ENCODE measurements around the gene TENM3.

Gene TENM3

DNA sequence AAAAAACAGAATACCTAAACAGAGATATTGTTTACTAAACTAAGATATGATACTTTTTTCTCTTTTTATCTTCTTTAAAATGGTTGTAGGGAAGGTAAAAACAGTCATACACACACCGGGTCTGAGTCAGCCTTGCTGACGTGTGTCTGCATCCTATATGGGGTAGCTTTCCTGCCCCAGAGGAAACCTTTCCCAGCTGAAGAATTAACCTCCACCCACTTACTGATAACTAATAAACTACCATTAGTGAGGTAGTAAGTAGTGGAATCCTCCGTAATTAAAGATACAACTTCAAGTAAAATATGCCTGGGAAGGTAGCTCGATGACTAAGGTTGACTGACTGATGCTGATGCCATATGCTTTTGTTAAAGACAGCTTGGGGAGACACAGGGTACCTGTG, 361.8 kb downstream of the TENM3 start:
- Histone ChIP-seq H3K27ac (ENCODE audit: low read depth in 2 of 2, low read length in 2 of 2) (no peak overlapping the region), H3K27me3 (ENCODE audit: control insufficient read depth in 2 of 2, insufficient read depth in 2 of 2, low read length in 2 of 2) (peaks cover 0 to 3% of the 10 kb centered on the region in 2 donors), H3K9ac (ENCODE audit: low read depth in 1 of 2, low read length in 2 of 2) (no peak overlapping the region), H3K4me1 (ENCODE audit: control insufficient read depth in 2 of 2, insufficient read depth in 2 of 2, low read length in 2 of 2) (no peaks in the 10 kb centered on the region), H3K36me3 (ENCODE audit: control insufficient read depth in 2 of 2, insufficient read depth in 2 of 2, low read length in 2 of 2) (no peaks in the 10 kb centered on the region), H3K9me3 (ENCODE audit: control insufficient read depth in 2 of 2, low read length in 2 of 2) (no peaks in the 10 kb centered on the region), H3K4me3 (ENCODE audit: low read length in 2 of 2) (no peak overlapping the region)

DNA sequence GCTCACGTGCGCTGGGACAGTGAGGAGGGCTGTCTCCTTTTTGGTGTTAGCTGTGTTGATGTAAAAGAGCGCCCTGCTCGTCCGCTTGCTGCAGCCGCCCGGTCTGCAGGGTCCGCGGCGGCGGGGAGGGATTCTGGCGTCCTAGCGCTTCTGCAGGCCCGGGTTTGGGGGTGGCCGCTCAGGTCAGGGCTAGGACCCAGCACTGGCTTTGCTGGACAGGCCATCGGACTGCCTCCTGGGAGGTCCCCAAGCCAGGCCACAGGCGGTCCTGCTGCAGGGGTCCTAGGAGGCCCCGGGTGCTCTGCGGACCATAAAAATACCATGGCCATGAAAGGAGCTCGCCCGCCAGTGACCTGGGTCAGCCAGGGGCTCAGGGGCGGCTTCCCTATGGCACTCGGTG, 365.3 kb downstream of the TENM3 start:
- no peaks in the 10 kb centered on the region for H3K27me3 ChIP-seq (ENCODE audit: control insufficient read depth in 2 of 2, insufficient read depth in 2 of 2, low read length in 2 of 2)

DNA sequence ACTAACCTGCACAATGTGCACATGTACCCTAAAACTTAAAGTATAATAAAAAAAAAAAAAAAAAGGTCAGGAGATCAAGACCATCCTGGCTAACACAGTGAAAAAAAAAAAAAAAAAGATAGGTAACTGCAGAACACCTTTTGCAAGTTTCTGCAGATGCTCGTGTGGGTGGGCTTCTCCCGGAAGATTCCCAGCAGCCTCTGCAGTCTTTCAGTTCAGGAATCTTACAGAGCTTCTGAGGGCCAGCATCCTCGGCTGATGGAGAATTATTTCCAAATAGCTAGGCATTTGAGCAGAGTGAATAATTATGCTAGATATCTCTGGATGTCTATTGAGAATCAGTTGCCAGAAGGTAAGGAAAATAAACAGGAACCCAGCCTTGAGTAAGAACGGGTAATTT, 373.3 kb downstream of the TENM3 start:
- Histone ChIP-seq H3K27ac (ENCODE audit: low read depth in 2 of 2, low read length in 2 of 2) (no peak overlapping the region), H3K4me3 (ENCODE audit: low read length in 2 of 2) (no peak overlapping the region), H3K4me1 (ENCODE audit: control insufficient read depth in 2 of 2, insufficient read depth in 2 of 2, low read length in 2 of 2) (no peaks in the 10 kb centered on the region), H3K9ac (ENCODE audit: low read depth in 1 of 2, low read length in 2 of 2) (no peak overlapping the region), H3K27me3 (ENCODE audit: control insufficient read depth in 2 of 2, insufficient read depth in 2 of 2, low read length in 2 of 2) (no peaks in the 10 kb centered on the region), H3K36me3 (ENCODE audit: control insufficient read depth in 2 of 2, insufficient read depth in 2 of 2, low read length in 2 of 2) (no peaks in the 10 kb centered on the region), H3K9me3 (ENCODE audit: control insufficient read depth in 2 of 2, low read length in 2 of 2) (no peaks in the 10 kb centered on the region)

More for the DNA sequence above, 365.3 kb downstream of the TENM3 start:
- Histone ChIP-seq H3K4me3 (ENCODE audit: low read length in 2 of 2) (no peak overlapping the region), H3K27ac (ENCODE audit: low read depth in 2 of 2, low read length in 2 of 2) (no peak overlapping the region), H3K9me3 (ENCODE audit: control insufficient read depth in 2 of 2, low read length in 2 of 2) (no peaks in the 10 kb centered on the region), H3K9ac (ENCODE audit: low read depth in 1 of 2, low read length in 2 of 2) (no peak overlapping the region), H3K36me3 (ENCODE audit: control insufficient read depth in 2 of 2, insufficient read depth in 2 of 2, low read length in 2 of 2) (no peaks in the 10 kb centered on the region), H3K4me1 (ENCODE audit: control insufficient read depth in 2 of 2, insufficient read depth in 2 of 2, low read length in 2 of 2) (no peaks in the 10 kb centered on the region)

DNA sequence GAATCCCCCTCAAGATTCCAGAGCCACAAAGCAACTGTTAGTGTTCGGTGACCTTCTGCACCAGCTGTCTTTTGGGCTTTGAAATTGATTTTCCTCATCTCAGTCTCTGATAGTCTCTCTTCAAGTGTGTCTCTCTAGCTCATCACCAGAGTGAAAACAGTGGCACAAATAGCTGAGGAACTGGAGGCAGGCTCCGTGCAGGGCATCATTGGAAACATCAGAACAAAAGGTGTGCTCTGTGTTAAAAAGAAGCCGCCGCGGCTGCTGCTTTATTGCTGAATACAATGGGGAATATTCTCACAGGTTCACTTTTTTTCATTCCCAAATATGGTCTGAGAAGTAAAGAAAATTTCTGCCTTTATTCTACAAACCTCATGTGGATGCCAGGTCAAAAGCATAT, 376.5 kb downstream of the TENM3 start:
- Histone ChIP-seq H3K27ac (ENCODE audit: low read depth in 2 of 2, low read length in 2 of 2) (no peak overlapping the region), H3K36me3 (ENCODE audit: control insufficient read depth in 2 of 2, insufficient read depth in 2 of 2, low read length in 2 of 2) (no peaks in the 10 kb centered on the region), H3K9me3 (ENCODE audit: control insufficient read depth in 2 of 2, low read length in 2 of 2) (no peaks in the 10 kb centered on the region), H3K4me3 (ENCODE audit: low read length in 2 of 2) (no peak overlapping the region), H3K9ac (ENCODE audit: low read depth in 1 of 2, low read length in 2 of 2) (no peak overlapping the region), H3K27me3 (ENCODE audit: control insufficient read depth in 2 of 2, insufficient read depth in 2 of 2, low read length in 2 of 2) (no peaks in the 10 kb centered on the region), H3K4me1 (ENCODE audit: control insufficient read depth in 2 of 2, insufficient read depth in 2 of 2, low read length in 2 of 2) (no peaks in the 10 kb centered on the region)

DNA sequence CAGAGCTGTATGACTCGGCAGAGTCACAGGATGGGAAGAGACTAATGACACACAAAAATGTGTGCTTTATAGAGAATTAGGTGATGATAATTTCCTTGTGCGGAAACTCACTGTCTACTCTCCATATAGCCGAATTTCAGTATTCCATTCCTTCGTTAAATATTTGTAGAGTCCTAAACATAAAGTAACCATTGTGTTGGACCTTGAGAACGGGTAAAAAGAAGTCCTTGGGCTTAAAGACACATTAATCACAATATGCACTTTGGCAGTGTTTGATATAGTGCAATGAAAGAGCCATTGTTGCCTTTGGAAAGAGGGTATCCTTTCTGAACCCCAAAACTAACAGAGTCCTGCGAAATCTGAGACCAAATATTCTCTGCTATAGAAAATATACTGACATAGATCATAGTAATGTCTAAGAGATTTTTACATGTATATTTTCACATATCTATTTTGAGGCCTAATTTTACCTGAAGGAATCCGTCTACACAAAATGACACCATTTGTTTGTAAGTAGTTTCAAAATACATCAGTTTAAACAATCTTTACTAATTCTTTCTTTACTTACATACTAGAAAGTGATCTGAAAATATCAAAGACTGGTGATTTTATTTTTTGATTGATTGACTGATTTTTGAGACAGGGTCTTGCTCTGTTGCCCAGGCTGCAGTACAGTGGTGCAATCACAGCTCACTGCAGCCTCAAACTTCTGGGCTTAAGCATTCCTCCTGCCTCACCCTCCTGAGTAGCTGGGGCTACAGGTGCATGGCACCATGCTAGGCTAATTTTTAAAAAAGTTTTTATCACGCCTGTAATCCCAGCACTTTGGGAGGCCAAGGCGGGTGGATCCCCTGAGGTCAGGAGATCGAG, 377.1 kb downstream of the TENM3 start:
- H3K27ac ChIP-seq (ENCODE audit: low read depth in 2 of 2, low read length in 2 of 2), result no peak overlapping the region
- no peak overlapping the region for H3K9ac ChIP-seq (ENCODE audit: low read depth in 1 of 2, low read length in 2 of 2)
- H3K9me3 ChIP-seq (ENCODE audit: control insufficient read depth in 2 of 2, low read length in 2 of 2), result no peaks in the 10 kb centered on the region
- H3K4me3 ChIP-seq (ENCODE audit: low read length in 2 of 2), result no peak overlapping the region
- no peaks in the 10 kb centered on the region for H3K4me1 ChIP-seq (ENCODE audit: control insufficient read depth in 2 of 2, insufficient read depth in 2 of 2, low read length in 2 of 2)
- no peaks in the 10 kb centered on the region for H3K27me3 ChIP-seq (ENCODE audit: control insufficient read depth in 2 of 2, insufficient read depth in 2 of 2, low read length in 2 of 2)
- H3K36me3 ChIP-seq (ENCODE audit: control insufficient read depth in 2 of 2, insufficient read depth in 2 of 2, low read length in 2 of 2), result no peaks in the 10 kb centered on the region

DNA sequence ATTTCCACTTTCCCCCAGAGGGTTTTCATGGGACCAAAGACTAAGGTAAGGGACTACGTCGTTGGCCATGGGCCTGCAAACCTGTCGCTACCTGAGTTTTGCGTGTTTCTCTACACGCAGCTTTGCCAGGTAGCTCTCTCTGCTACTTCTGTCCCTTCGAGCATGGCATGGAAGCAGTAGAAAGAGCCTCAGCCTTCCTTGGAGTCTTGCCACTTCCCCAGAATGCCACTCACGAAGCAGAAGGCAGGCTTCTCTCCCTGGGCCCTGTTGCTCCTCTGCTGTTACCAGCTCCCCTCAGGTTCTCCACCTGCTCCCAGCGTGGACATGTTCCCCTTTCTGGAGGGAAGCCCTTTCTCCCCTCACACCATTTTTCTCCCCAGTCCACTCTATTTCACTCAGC, 381.1 kb downstream of the TENM3 start:
- Histone ChIP-seq H3K4me3 (ENCODE audit: low read length in 2 of 2) (no peak overlapping the region), H3K9ac (ENCODE audit: low read depth in 1 of 2, low read length in 2 of 2) (no peak overlapping the region), H3K9me3 (ENCODE audit: control insufficient read depth in 2 of 2, low read length in 2 of 2) (no peaks in the 10 kb centered on the region), H3K27me3 (ENCODE audit: control insufficient read depth in 2 of 2, insufficient read depth in 2 of 2, low read length in 2 of 2) (no peaks in the 10 kb centered on the region), H3K4me1 (ENCODE audit: control insufficient read depth in 2 of 2, insufficient read depth in 2 of 2, low read length in 2 of 2) (no peaks in the 10 kb centered on the region), H3K36me3 (ENCODE audit: control insufficient read depth in 2 of 2, insufficient read depth in 2 of 2, low read length in 2 of 2) (no peaks in the 10 kb centered on the region), H3K27ac (ENCODE audit: low read depth in 2 of 2, low read length in 2 of 2) (no peak overlapping the region)

DNA sequence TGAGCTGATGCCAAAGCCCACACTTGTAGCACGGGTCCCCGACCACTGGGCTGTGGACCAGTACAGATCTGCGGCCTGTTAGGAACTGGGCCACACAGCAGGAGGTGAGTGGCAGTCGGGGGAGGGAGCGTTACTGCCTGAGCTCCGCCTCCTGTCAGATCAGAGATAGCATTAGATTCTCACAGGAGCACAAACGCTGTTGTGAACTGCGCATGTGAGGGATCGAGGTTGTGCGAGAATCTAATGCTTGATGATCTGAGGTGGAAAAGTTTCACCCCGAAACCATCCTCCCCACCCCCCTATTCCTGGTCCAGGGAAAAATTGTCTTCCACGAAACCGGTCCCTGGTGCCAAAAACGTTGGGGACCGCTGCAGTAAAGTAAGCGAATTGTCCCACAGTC, 382.0 kb downstream of the TENM3 start:
- no peaks in the 10 kb centered on the region for H3K36me3 ChIP-seq (ENCODE audit: control insufficient read depth in 2 of 2, insufficient read depth in 2 of 2, low read length in 2 of 2)
- H3K4me1 ChIP-seq (ENCODE audit: control insufficient read depth in 2 of 2, insufficient read depth in 2 of 2, low read length in 2 of 2), result no peaks in the 10 kb centered on the region
- H3K9me3 ChIP-seq (ENCODE audit: control insufficient read depth in 2 of 2, low read length in 2 of 2), result no peaks in the 10 kb centered on the region
- no peak overlapping the region for H3K27ac ChIP-seq (ENCODE audit: low read depth in 2 of 2, low read length in 2 of 2)
- no peak overlapping the region for H3K9ac ChIP-seq (ENCODE audit: low read depth in 1 of 2, low read length in 2 of 2)
- no peak overlapping the region for H3K4me3 ChIP-seq (ENCODE audit: low read length in 2 of 2)
- H3K27me3 ChIP-seq (ENCODE audit: control insufficient read depth in 2 of 2, insufficient read depth in 2 of 2, low read length in 2 of 2), result no peaks in the 10 kb centered on the region

DNA sequence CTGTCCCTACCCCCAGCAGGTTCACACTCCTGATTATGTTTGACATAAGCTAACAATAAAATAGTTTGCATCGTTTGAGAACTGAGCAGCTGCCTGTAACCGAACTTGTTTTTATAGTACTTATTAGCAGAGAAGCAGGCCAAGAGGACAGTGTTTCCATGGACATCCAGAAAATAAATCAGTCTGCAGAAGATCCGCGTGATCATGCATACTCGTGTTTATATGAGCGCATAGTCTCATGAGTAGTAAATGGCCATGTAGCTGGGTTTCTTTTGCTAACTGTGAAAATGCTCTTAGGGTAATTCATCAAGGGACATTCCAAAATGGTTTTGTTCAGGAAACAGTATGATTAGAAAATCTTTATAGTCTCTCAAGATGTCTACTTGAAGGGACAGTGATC, 384.8 kb downstream of the TENM3 start:
- Histone ChIP-seq H3K27me3 (ENCODE audit: control insufficient read depth in 2 of 2, insufficient read depth in 2 of 2, low read length in 2 of 2) (no peaks in the 10 kb centered on the region), H3K27ac (ENCODE audit: low read depth in 2 of 2, low read length in 2 of 2) (no peak overlapping the region), H3K9me3 (ENCODE audit: control insufficient read depth in 2 of 2, low read length in 2 of 2) (no peaks in the 10 kb centered on the region), H3K4me3 (ENCODE audit: low read length in 2 of 2) (no peak overlapping the region), H3K36me3 (ENCODE audit: control insufficient read depth in 2 of 2, insufficient read depth in 2 of 2, low read length in 2 of 2) (no peaks in the 10 kb centered on the region), H3K9ac (ENCODE audit: low read depth in 1 of 2, low read length in 2 of 2) (no peak overlapping the region), H3K4me1 (ENCODE audit: control insufficient read depth in 2 of 2, insufficient read depth in 2 of 2, low read length in 2 of 2) (no peaks in the 10 kb centered on the region)

DNA sequence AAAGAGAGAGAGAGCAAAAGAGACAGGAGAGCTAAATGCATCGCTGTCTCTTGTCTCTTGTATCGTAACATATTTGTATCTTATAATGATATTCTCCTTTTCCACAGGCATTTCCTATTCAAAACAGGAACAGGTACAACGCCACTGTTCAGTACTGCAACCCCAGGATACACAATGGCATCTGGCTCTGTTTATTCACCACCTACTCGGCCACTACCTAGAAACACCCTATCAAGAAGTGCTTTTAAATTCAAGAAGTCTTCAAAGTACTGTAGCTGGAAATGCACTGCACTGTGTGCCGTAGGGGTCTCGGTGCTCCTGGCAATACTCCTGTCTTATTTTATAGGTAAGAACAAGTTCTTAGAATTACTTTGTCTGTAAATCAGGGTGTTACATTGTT, 385.3 kb downstream of the TENM3 start:
- H3K4me1 ChIP-seq (ENCODE audit: control insufficient read depth in 2 of 2, insufficient read depth in 2 of 2, low read length in 2 of 2), result no peaks in the 10 kb centered on the region
- no peak overlapping the region for H3K4me3 ChIP-seq (ENCODE audit: low read length in 2 of 2)
- H3K27ac ChIP-seq (ENCODE audit: low read depth in 2 of 2, low read length in 2 of 2), result no peak overlapping the region
- no peak overlapping the region for H3K9ac ChIP-seq (ENCODE audit: low read depth in 1 of 2, low read length in 2 of 2)
- H3K36me3 ChIP-seq (ENCODE audit: control insufficient read depth in 2 of 2, insufficient read depth in 2 of 2, low read length in 2 of 2), result no peaks in the 10 kb centered on the region
- no peaks in the 10 kb centered on the region for H3K27me3 ChIP-seq (ENCODE audit: control insufficient read depth in 2 of 2, insufficient read depth in 2 of 2, low read length in 2 of 2)
- H3K9me3 ChIP-seq (ENCODE audit: control insufficient read depth in 2 of 2, low read length in 2 of 2), result no peaks in the 10 kb centered on the region

DNA sequence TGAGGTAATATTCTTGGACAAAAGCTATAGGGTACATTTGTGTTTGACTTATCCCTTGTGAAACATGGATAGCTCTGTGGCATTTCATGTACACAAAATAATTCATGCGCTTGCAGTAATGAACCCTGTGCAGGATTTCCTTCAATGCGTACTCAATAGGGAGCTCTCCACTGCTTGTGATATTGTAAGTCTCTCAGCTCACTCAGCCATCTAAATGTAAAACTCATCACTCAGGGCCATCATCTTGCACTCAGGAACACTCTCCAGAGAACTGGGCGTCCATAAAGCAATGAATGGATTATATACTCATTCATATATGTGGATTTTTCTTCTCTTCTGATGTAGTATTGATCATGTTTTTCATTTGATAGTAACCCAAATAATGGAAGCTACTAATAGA, 385.9 kb downstream of the TENM3 start:
- no peaks in the 10 kb centered on the region for H3K9me3 ChIP-seq (ENCODE audit: control insufficient read depth in 2 of 2, low read length in 2 of 2)
- H3K4me3 ChIP-seq (ENCODE audit: low read length in 2 of 2), result no peak overlapping the region
- no peaks in the 10 kb centered on the region for H3K36me3 ChIP-seq (ENCODE audit: control insufficient read depth in 2 of 2, insufficient read depth in 2 of 2, low read length in 2 of 2)
- no peak overlapping the region for H3K27ac ChIP-seq (ENCODE audit: low read depth in 2 of 2, low read length in 2 of 2)
- no peak overlapping the region for H3K9ac ChIP-seq (ENCODE audit: low read depth in 1 of 2, low read length in 2 of 2)
- H3K4me1 ChIP-seq (ENCODE audit: control insufficient read depth in 2 of 2, insufficient read depth in 2 of 2, low read length in 2 of 2), result no peaks in the 10 kb centered on the region
- H3K27me3 ChIP-seq (ENCODE audit: control insufficient read depth in 2 of 2, insufficient read depth in 2 of 2, low read length in 2 of 2), result no peaks in the 10 kb centered on the region

Data from mucosa of rectum (tissue), 2 donors.